Right forelimb (tissue), 1 donor: ENCODE measurements around the gene SLC22A5.
A peak's percentile ranks its signal among the peaks of the same experiment; 100 is the strongest.
"Not testable (repeated sequence)": the region's sequence is repeated elsewhere in the genome, so short reads cannot be mapped to it uniquely, and the experiment has no call there.

Source experiments
- DNase-seq: peaks from one replicate; pipeline ENCODE4 v3.0.0-alpha.2; 2018

Gene SLC22A5

GRCh38 chr5:132415516-132415915 lies 46.0 kb downstream of the SLC22A5 start:
- not testable (repeated sequence) for DNase-seq

GRCh38 chr5:132416306-132417009 lies 46.9 kb downstream of the SLC22A5 start:
- DNase-seq = no peak

- DNase-seq = no peak
Observed at GRCh38 chr5:132417010-132417439, 47.5 kb downstream of the SLC22A5 start.

GRCh38 chr5:132417461-132417860 lies 48.0 kb downstream of the SLC22A5 start:
- no peak for DNase-seq

GRCh38 chr5:132417889-132418485 lies 48.5 kb downstream of the SLC22A5 start:
- no peak for DNase-seq

- DNase-seq = no peak
Observed at GRCh38 chr5:132418881-132419280, 49.4 kb downstream of the SLC22A5 start.

- DNase-seq = peak; percentile 85
Observed at GRCh38 chr5:132419502-132420468, 50.3 kb downstream of the SLC22A5 start.

GRCh38 chr5:132420706-132421272 lies 51.3 kb downstream of the SLC22A5 start:
- no peak for DNase-seq

GRCh38 chr5:132421462-132421861 lies 52.0 kb downstream of the SLC22A5 start:
- DNase-seq = no peak

GRCh38 chr5:132422720-132423437 lies 53.4 kb downstream of the SLC22A5 start:
- DNase-seq = no peak

- DNase-seq = no peak
Observed at GRCh38 chr5:132423438-132423898, 54.0 kb downstream of the SLC22A5 start.

- no peak for DNase-seq
Observed at GRCh38 chr5:132424167-132424880, 54.8 kb downstream of the SLC22A5 start.

GRCh38 chr5:132425009-132425937 lies 55.8 kb downstream of the SLC22A5 start:
- no peak for DNase-seq

- DNase-seq = no peak
Observed at GRCh38 chr5:132425975-132426524, 56.5 kb downstream of the SLC22A5 start.

GRCh38 chr5:132426525-132427138 lies 57.1 kb downstream of the SLC22A5 start:
- no peak for DNase-seq

- DNase-seq = no peak
Observed at GRCh38 chr5:132427281-132428146, 58.0 kb downstream of the SLC22A5 start.

GRCh38 chr5:132428147-132428482 lies 58.6 kb downstream of the SLC22A5 start:
- no peak for DNase-seq
